Mesendoderm (in vitro differentiated cells): ENCODE results near the gene RTP3.
"Not testable (repeated sequence)": the region's sequence is repeated elsewhere in the genome, so short reads cannot be mapped to it uniquely, and the experiment has no call there.

ENCODE experiments used
- DNase-seq: peaks from one replicate; pipeline ENCODE4 v3.0.0; 2013
- H2AK5ac ChIP-seq: 2 replicates; pipeline ENCODE4 v1.6.1; 2013; ENCODE audit warnings: low read length, inconsistent platforms
- H2BK120ac ChIP-seq: 2 replicates; pipeline ENCODE4 v1.6.1; 2013; ENCODE audit warnings: low read depth, mild to moderate bottlenecking, low read length, moderate library complexity, mixed read lengths
- H2BK15ac ChIP-seq: replicated peaks from 2 replicates; pipeline ENCODE4 v1.6.1; 2013; ENCODE audit warnings: low read depth, mild to moderate bottlenecking, moderate library complexity
- H2BK5ac ChIP-seq: 2 replicates; pipeline ENCODE4 v1.6.1; 2013; ENCODE audit warnings: low read length, inconsistent platforms
- H3K18ac ChIP-seq: 2 replicates; pipeline ENCODE4 v1.6.1; 2013; ENCODE audit warnings: mild to moderate bottlenecking, low read length, mixed read lengths
- H3K23ac ChIP-seq: one replicate; pipeline ENCODE4 v1.6.1; 2013; ENCODE audit warnings: low read length
- H3K27ac ChIP-seq: 2 replicates; pipeline ENCODE4 v1.5.1; 2013; ENCODE audit warnings: low read depth, mild to moderate bottlenecking, inconsistent platforms, low read length, moderate library complexity
- H3K27me3 ChIP-seq: 2 replicates; pipeline ENCODE4 v1.6.1; 2013; ENCODE audit warnings: low read length, control low read depth, mild to moderate bottlenecking, inconsistent platforms; ENCODE audit not compliant: insufficient read depth, poor library complexity
- H3K36me3 ChIP-seq: 2 replicates; pipeline ENCODE4 v1.6.1; 2013; ENCODE audit warnings: low read length, inconsistent platforms; ENCODE audit not compliant: control insufficient read depth, insufficient read depth
- H3K4ac ChIP-seq: one replicate; pipeline ENCODE4 v1.6.1; 2013; ENCODE audit warnings: low read depth, mild to moderate bottlenecking, low read length, moderate library complexity
- H3K4me1 ChIP-seq: 2 replicates; pipeline ENCODE4 v1.6.1; 2013; ENCODE audit warnings: low read depth, low read length, inconsistent platforms; ENCODE audit not compliant: control insufficient read depth
- H3K4me2 ChIP-seq: 2 replicates; pipeline ENCODE4 v1.6.1; 2013; ENCODE audit warnings: low read length
- H3K4me3 ChIP-seq: 2 replicates; pipeline ENCODE4 v1.5.1; 2013; ENCODE audit warnings: mild to moderate bottlenecking, low read length
- H3K56ac ChIP-seq: one replicate; pipeline ENCODE4 v1.6.1; 2013; ENCODE audit warnings: low read length
- H3K79me1 ChIP-seq: 2 replicates; pipeline ENCODE4 v1.6.1; 2013; ENCODE audit warnings: low read length, inconsistent platforms
- H3K79me2 ChIP-seq: 2 replicates; pipeline ENCODE4 v1.6.1; 2013; ENCODE audit warnings: mild to moderate bottlenecking, low read length; ENCODE audit not compliant: control insufficient read depth, insufficient read depth
- H3K9ac ChIP-seq: 2 replicates; pipeline ENCODE4 v1.6.1; 2013; ENCODE audit warnings: low read length, inconsistent platforms
- H4K5ac ChIP-seq: one replicate; pipeline ENCODE4 v1.6.1; 2013; ENCODE audit warnings: low read length
- H4K8ac ChIP-seq: one replicate; pipeline ENCODE4 v1.6.1; 2013; ENCODE audit warnings: low read depth, mild to moderate bottlenecking, control low read depth, low read length, moderate library complexity
- WGBS: extraction: QIAGEN DNeasy Blood & Tissue Kit; methylation state at CpG from one replicate; pipeline ENCODE4 v1.1.7; 2013; ENCODE audit warnings: low lambda C conversion rate, missing lambda C conversion rate; ENCODE audit not compliant: insufficient coverage; ENCODE audit errors: extremely low coverage; 5-methylcytosine and 5-hydroxymethylcytosine counted together

RTP3 gene

DNA sequence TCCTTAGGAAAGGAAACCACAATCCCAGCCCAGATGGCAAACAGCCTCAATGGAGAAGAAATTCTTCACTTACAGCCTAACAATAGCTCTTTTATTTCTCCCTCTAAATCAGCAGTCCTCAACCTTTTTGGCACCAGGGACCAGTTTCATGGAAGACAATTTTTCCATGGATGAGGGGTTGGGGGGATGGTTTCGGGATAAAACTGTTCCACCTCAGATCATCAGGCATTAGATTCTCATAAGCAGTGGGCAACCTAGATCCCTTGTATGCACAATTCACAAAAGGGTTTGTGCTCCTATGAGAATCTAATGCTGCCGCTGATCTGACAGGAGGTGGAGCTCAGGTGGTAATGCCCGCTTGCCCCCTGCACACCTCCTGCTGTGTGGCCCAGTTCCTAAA lies 50.8 kb downstream of the RTP3 start:
- H4K5ac ChIP-seq, H3K4me2 ChIP-seq, H3K4ac ChIP-seq, H3K9ac ChIP-seq, H2BK120ac ChIP-seq, H2AK5ac ChIP-seq, H3K36me3 ChIP-seq, H4K8ac ChIP-seq, H3K27me3 ChIP-seq, H2BK15ac ChIP-seq, H3K4me1 ChIP-seq, H3K79me2 ChIP-seq, H3K4me3 ChIP-seq, H2BK5ac ChIP-seq, H3K56ac ChIP-seq, H3K18ac ChIP-seq, DNase-seq, H3K23ac ChIP-seq, H3K27ac ChIP-seq, H3K79me1 ChIP-seq: not testable (repeated sequence)
- WGBS = no CpG with 5 or more reads among the region's 3 CpGs

DNA sequence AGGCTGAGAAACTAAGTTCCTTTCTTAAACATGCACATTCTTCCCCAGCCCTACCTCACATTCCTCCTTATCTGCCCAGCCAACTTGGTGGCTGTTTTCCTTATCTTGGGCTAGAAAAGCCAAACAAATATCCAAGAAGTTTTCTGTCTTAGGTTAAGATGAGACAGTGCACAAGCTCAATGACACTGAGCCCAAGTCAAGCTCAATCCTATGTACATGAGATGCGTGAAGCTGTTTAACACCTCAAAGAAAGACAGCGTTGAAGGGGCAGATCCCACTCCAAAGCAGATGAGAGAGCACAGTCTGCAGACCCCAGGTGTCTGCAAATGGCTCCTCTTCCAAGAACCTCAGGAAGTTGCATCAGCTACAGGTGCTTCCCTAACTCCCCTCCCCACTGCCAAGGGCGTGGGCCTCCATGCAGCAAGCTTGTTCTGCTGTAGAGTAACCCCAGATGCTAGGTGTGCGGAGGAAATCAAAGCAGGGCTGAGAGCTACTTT lies 51.7 kb downstream of the RTP3 start:
- Histone ChIP-seq H2AK5ac (no peak overlapping the region), H3K23ac (no peak overlapping the region), H4K5ac (no peak overlapping the region), H3K9ac (no peak overlapping the region), H3K79me2 (no peaks in the 10 kb centered on the region), H3K36me3 (no peaks in the 10 kb centered on the region), H3K4ac (no peak overlapping the region), H2BK15ac (no peak overlapping the region), H3K4me2 (no peak overlapping the region), H3K18ac (no peak overlapping the region), H2BK120ac (no peak overlapping the region), H3K4me1 (peaks cover 6% of the 10 kb centered on the region), H3K4me3 (no peak overlapping the region), H3K27me3 (no peaks in the 10 kb centered on the region), H3K56ac (peak overlapping the region; percentile 59), H3K79me1 (no peaks in the 10 kb centered on the region), H2BK5ac (no peak overlapping the region), H4K8ac (no peak overlapping the region), H3K27ac (no peak overlapping the region)
- WGBS = no CpG with 5 or more reads among the region's 4 CpGs
- DNase-seq = peak; percentile 78

DNA sequence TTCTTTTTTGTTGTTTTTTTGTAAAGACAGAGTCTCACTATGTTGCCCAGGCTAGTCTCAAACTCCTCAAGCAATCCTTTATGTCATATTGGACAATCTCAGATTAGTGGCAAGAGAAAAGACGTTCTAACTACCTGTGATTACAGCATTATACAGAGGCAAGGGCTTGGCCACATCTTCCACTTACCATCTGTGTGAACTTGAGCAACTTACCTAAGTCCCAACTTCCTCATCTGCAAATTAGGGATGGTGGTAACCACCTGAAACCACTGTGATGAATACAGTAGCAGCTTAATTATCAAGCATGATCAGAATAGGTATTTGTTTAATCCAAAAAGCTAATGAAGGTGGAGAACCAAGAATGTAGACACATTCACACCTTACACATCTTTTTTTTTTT lies 52.2 kb downstream of the RTP3 start:
- H3K4ac ChIP-seq = no peak overlapping the region
- H3K4me3 ChIP-seq = no peak overlapping the region
- H3K36me3 ChIP-seq = no peaks in the 10 kb centered on the region
- H3K4me1 ChIP-seq = peaks cover 6% of the 10 kb centered on the region
- no peak overlapping the region for H3K56ac ChIP-seq
- no peak overlapping the region for H3K9ac ChIP-seq
- H3K79me1 ChIP-seq = no peaks in the 10 kb centered on the region
- no peaks in the 10 kb centered on the region for H3K79me2 ChIP-seq
- no peaks in the 10 kb centered on the region for H3K27me3 ChIP-seq
- no peak overlapping the region for H2BK120ac ChIP-seq
- no peak overlapping the region for H2AK5ac ChIP-seq
- no peak overlapping the region for H4K8ac ChIP-seq
- H3K27ac ChIP-seq = no peak overlapping the region
- no peak for DNase-seq
- no peak overlapping the region for H3K18ac ChIP-seq
- H2BK5ac ChIP-seq = no peak overlapping the region
- H4K5ac ChIP-seq = no peak overlapping the region
- H2BK15ac ChIP-seq = no peak overlapping the region
- no peak overlapping the region for H3K23ac ChIP-seq
- WGBS = no CpG with 5 or more reads among the region's 1 CpG
- H3K4me2 ChIP-seq = no peak overlapping the region
